Stimulated activated CD4-positive, alpha-beta T cell treated with anti-CD3 and anti-CD28 coated beads, Interleukin-15, amount 100 ng/mL, for 1 hour (primary cell): ENCODE measurements around the gene SPATA32.

Experiments used
- DNase-seq, 2 donors: peaks; one replicate each; pipeline ENCODE4 v3.0.0-alpha.2; 2020; ENCODE audit warnings: low read depth in 1 of 2, low spot score in 1 of 2

SPATA32 gene

GRCh38 chr17:45247429-45248131 is 14.3 kb downstream of the SPATA32 start:
- DNase-seq, result peak; percentile 92 to 93

GRCh38 chr17:45246861-45247428 is 14.9 kb downstream of the SPATA32 start:
- no peak for DNase-seq

- DNase-seq, result no peak
Observed at GRCh38 chr17:45246338-45246737, 15.6 kb downstream of the SPATA32 start.

- DNase-seq, result no peak
Observed at GRCh38 chr17:45244725-45245656, 16.9 kb downstream of the SPATA32 start.

GRCh38 chr17:45243750-45244149 is 18.1 kb downstream of the SPATA32 start:
- no peak for DNase-seq

- no peak for DNase-seq
Observed at GRCh38 chr17:45242029-45242414, 19.9 kb downstream of the SPATA32 start.

GRCh38 chr17:45241328-45242028 is 20.4 kb downstream of the SPATA32 start:
- DNase-seq, result no peak

GRCh38 chr17:45240905-45241327 is 21.0 kb downstream of the SPATA32 start:
- DNase-seq, result no peak

- DNase-seq, result no peak
Observed at GRCh38 chr17:45238155-45238774, 23.6 kb downstream of the SPATA32 start.

GRCh38 chr17:45237686-45238085 is 24.2 kb downstream of the SPATA32 start:
- no peak for DNase-seq

- no peak for DNase-seq
Observed at GRCh38 chr17:45236282-45236606, 25.6 kb downstream of the SPATA32 start.

GRCh38 chr17:45235416-45236281 is 26.2 kb downstream of the SPATA32 start:
- peak; percentile 60 to 70 for DNase-seq

- no peak for DNase-seq
Observed at GRCh38 chr17:45234641-45235415, 27.1 kb downstream of the SPATA32 start.

- DNase-seq, result no peak
Observed at GRCh38 chr17:45233423-45233924, 28.4 kb downstream of the SPATA32 start.

GRCh38 chr17:45232514-45233422 is 29.1 kb downstream of the SPATA32 start:
- no peak for DNase-seq

GRCh38 chr17:45231481-45232116 is 30.3 kb downstream of the SPATA32 start:
- DNase-seq, result no peak

- DNase-seq, result no peak
Observed at GRCh38 chr17:45230787-45231480, 31.0 kb downstream of the SPATA32 start.
